Measurements from ENCODE around the gene COL26A1.

- TF ChIP-seq POLR2A (IDR thresholded peaks at IDR 0.05) = no peak
- no peak for TF ChIP-seq CTCF (IDR thresholded peaks at IDR 0.05)
These were observed 50.3 kb downstream of the COL26A1 start for GRCh38 chr7:101412976-101413375.
